HL-60 (cell line): ENCODE data around the gene TRIB2.
"Not testable (repeated sequence)": the region's sequence is repeated elsewhere in the genome, so short reads cannot be mapped to it uniquely, and the experiment has no call there.

Source experiments
- DNase-seq, 2 experiments: peaks; one replicate each; pipeline ENCODE4 v3.0.0-alpha.2; 2010 to 2020; ENCODE audit warnings: low read depth in 1 of 2, low spot score in 1 of 2
- H3K27ac ChIP-seq: fragments of 250-450 bp; sonication (Bioruptor Pico); replicated peaks from 2 replicates; pipeline ENCODE4 v1.5.1; 2020; ENCODE audit warnings: mild to moderate bottlenecking, moderate library complexity
- H3K27me3 ChIP-seq: fragments of 250-450 bp; sonication (Bioruptor Pico); 2 replicates; pipeline ENCODE4 v1.5.1; 2021; ENCODE audit warnings: mild to moderate bottlenecking, moderate library complexity; ENCODE audit not compliant: insufficient read depth, poor library complexity, severe bottlenecking
- H3K4me3 ChIP-seq: replicated peaks from 2 replicates; pipeline ENCODE4 v1.5.1; 2011; ENCODE audit warnings: mild to moderate bottlenecking, control low read depth, low read length; ENCODE audit not compliant: insufficient read depth
- GABPA ChIP-seq: IDR thresholded peaks from 2 replicates; pipeline ENCODE4 v1.6.1; 2012; ENCODE audit warnings: low read depth
- POLR2AphosphoS5 ChIP-seq: IDR thresholded peaks from 2 replicates; pipeline ENCODE4 v1.6.1; 2012; ENCODE audit warnings: low read depth
- SPI1 ChIP-seq: IDR thresholded peaks from 2 replicates; pipeline ENCODE4 v1.6.1; 2012; ENCODE audit warnings: low read depth, mild to moderate bottlenecking, borderline replicate concordance
- TF ChIP-seq, protein P1 (sequence below): IDR thresholded peaks from 2 replicates; pipeline ENCODE4 v1.6.1; 2012; ENCODE audit warnings: low read depth; ENCODE audit not compliant: insufficient replicate concordance
- TF ChIP-seq, protein P2 (sequence below): IDR thresholded peaks from one replicate; pipeline ENCODE4 v1.5.1; 2011; ENCODE audit warnings: low read length, control low read depth, inconsistent platforms; ENCODE audit not compliant: insufficient read depth

Gene TRIB2

DNA sequence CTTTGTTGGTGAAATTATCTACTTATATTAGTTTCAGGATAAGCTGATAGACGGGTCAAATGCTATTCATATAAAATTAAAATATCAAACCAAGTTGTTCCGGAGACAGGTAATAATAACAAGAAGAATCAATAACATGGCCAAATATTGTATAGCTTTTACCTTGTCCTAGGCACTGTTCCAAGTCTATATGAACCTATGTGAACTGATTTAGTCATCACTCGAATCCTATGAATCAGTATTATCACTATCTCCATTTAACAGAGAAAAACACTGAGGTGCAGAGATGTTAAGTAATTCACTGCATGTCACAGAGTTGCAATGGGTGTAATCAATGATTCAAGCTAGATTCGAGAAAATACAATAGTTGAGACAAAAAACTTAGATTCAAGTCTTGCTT lies 40.0 kb upstream of the TRIB2 start:
- H3K27me3 ChIP-seq, result no peaks in the 10 kb centered on the region
- no peak overlapping the region for H3K27ac ChIP-seq
- TF ChIP-seq GABPA (no peak), POLR2AphosphoS5 (no peak)
- TF ChIP-seq, protein P1, sequence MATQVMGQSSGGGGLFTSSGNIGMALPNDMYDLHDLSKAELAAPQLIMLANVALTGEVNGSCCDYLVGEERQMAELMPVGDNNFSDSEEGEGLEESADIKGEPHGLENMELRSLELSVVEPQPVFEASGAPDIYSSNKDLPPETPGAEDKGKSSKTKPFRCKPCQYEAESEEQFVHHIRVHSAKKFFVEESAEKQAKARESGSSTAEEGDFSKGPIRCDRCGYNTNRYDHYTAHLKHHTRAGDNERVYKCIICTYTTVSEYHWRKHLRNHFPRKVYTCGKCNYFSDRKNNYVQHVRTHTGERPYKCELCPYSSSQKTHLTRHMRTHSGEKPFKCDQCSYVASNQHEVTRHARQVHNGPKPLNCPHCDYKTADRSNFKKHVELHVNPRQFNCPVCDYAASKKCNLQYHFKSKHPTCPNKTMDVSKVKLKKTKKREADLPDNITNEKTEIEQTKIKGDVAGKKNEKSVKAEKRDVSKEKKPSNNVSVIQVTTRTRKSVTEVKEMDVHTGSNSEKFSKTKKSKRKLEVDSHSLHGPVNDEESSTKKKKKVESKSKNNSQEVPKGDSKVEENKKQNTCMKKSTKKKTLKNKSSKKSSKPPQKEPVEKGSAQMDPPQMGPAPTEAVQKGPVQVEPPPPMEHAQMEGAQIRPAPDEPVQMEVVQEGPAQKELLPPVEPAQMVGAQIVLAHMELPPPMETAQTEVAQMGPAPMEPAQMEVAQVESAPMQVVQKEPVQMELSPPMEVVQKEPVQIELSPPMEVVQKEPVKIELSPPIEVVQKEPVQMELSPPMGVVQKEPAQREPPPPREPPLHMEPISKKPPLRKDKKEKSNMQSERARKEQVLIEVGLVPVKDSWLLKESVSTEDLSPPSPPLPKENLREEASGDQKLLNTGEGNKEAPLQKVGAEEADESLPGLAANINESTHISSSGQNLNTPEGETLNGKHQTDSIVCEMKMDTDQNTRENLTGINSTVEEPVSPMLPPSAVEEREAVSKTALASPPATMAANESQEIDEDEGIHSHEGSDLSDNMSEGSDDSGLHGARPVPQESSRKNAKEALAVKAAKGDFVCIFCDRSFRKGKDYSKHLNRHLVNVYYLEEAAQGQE, result no peak
- no peak for DNase-seq
- H3K4me3 ChIP-seq, result no peak overlapping the region

DNA sequence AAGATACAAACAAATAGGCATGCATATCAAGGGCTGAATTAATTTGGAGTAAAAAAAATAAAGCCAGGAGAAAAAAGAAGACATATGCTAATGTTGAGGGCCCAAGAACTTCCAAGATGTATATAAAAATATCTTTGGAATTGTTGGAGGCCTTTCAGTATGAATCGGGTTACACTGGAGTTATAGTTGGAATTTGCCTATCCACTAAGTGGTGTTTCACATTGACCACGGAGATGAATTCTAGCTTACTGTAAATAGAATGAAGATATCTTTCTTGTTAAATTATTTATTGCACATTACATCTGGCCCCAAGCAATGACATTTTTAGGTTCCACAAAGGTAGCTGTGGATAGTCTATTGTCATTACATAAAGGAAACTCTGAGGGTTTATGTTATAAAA lies 38.5 kb upstream of the TRIB2 start:
- DNase-seq, result no peak
- H3K4me3 ChIP-seq, result no peak overlapping the region
- no peak overlapping the region for H3K27ac ChIP-seq
- no peak for TF ChIP-seq POLR2AphosphoS5
- TF ChIP-seq, protein P1, result no peak
- TF ChIP-seq SPI1, result no peak
- TF ChIP-seq, protein P2, sequence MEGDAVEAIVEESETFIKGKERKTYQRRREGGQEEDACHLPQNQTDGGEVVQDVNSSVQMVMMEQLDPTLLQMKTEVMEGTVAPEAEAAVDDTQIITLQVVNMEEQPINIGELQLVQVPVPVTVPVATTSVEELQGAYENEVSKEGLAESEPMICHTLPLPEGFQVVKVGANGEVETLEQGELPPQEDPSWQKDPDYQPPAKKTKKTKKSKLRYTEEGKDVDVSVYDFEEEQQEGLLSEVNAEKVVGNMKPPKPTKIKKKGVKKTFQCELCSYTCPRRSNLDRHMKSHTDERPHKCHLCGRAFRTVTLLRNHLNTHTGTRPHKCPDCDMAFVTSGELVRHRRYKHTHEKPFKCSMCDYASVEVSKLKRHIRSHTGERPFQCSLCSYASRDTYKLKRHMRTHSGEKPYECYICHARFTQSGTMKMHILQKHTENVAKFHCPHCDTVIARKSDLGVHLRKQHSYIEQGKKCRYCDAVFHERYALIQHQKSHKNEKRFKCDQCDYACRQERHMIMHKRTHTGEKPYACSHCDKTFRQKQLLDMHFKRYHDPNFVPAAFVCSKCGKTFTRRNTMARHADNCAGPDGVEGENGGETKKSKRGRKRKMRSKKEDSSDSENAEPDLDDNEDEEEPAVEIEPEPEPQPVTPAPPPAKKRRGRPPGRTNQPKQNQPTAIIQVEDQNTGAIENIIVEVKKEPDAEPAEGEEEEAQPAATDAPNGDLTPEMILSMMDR, result no peak
- no peak for TF ChIP-seq GABPA
- peaks cover 2% of the 10 kb centered on the region for H3K27me3 ChIP-seq

DNA sequence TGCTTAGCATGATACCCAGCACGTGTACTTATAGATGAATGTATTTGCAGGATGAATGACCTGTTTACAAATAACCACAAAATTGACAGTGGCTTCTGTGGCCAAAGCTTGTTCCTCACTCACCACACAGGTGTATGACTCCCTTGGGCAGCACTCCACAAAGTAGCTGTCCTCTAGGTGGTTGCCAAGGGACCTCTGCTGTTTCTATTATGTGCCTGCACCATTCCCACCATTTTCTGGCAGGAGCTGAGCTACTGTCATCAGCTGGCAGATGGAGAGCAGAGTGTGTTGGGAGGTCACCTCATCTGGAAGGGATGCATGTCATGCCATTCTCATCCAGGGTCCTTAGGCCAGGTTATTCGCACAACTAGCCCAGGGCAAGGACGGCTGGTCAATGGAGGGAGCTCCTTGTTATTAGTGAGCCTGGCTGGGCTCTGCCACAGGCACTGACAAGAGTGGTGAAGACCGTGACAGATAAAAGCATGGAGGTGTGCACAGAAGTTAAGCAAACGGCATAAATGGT lies 37.1 kb upstream of the TRIB2 start:
- Histone ChIP-seq H3K27me3 (peaks cover 13% of the 10 kb centered on the region), H3K27ac (no peak overlapping the region), H3K4me3 (no peak overlapping the region)
- no peak for DNase-seq
- TF ChIP-seq, protein P1, result no peak
- no peak for TF ChIP-seq GABPA

DNA sequence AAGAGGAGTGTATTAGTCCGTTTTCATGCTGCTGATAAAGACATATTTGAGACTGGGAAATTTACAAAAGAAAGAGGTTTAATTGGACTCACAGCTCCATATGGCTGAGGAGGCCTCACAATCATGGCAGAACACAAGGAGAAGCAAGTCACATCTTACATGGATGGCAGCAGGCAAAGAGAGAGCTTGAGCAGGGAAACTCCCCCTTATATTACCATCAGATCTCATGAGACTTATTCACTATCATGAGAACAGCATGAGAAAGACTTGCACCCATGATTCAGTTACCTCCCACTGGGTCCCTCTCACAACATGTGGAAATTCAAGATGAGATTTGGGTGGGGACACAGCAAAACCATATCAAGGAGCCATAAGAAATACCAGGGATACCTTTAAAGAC lies 36.6 kb upstream of the TRIB2 start:
- not testable (repeated sequence) for H3K4me3 ChIP-seq, DNase-seq, H3K27ac ChIP-seq
- H3K27me3 ChIP-seq, result peaks cover 14% of the 10 kb centered on the region

DNA sequence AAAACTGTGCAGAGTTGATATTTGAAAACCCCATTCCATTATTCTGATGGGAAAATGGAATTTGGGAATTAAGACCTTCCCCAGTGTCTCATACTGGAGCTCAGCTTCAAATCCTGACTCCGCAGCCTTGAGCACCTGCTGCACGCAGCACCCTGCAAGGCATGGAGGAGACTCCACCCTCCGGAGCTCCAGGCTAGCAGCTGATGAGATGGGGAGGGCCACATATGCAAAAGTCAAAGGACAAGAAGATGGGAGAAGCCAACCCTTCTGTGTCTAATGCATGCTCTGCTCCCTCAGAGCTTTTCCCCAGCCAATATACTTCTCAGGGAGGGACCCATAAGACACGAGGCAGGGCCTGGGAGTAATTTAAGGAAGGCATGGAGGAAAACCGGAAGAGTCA lies 34.7 kb upstream of the TRIB2 start:
- H3K27me3 ChIP-seq, result peaks cover 14% of the 10 kb centered on the region
- TF ChIP-seq, protein P2, result no peak
- DNase-seq, result no peak
- H3K4me3 ChIP-seq, result no peak overlapping the region
- H3K27ac ChIP-seq, result no peak overlapping the region
